Fibroblast of skin of right quadriceps (primary cell): ENCODE measurements around the gene CDC37.
A peak's percentile ranks its signal among the peaks of the same experiment; 100 is the strongest.
"Not testable (repeated sequence)": the region's sequence is repeated elsewhere in the genome, so short reads cannot be mapped to it uniquely, and the experiment has no call there.

ENCODE experiments used
- DNase-seq: peaks from one replicate; pipeline ENCODE4 v3.0.0-alpha.2; 2013

CDC37 gene

DNA sequence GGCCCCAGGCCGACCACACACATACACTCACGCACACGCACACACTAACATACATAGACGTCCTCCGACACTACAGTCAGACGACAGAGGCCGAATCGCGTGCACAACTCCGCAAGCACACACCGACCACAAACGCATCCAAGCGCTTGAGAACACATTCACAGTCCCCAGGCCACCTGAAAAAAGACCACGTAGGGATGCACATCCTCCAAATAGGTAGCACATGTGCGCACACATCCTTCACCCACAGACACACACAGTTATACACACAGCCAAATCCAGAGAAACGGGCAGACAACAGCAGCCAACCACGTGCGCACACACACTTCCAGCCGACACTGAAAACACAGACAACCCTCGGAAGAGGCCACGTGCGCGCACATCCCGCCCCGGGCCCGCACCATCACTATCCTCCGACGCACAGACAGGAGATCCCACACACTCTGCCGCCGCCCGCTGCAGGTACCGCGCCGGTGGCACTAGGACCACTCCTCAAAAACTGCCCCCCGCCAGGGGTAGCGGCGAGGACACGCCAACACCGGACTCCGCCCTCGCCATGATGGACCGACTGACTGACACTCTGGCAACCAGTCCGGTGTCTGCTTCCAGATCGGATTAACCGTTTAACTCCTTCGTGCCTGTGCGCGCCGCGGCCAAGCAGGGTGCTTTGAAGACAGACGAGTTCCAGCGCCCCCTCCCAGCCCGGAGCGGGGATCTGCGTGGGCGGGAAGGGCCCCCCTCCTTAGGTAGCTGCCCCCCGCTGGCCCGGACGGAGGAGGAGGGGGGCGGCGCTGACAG lies 16.5 kb upstream of the CDC37 start:
- peak; percentile 79 for DNase-seq

DNA sequence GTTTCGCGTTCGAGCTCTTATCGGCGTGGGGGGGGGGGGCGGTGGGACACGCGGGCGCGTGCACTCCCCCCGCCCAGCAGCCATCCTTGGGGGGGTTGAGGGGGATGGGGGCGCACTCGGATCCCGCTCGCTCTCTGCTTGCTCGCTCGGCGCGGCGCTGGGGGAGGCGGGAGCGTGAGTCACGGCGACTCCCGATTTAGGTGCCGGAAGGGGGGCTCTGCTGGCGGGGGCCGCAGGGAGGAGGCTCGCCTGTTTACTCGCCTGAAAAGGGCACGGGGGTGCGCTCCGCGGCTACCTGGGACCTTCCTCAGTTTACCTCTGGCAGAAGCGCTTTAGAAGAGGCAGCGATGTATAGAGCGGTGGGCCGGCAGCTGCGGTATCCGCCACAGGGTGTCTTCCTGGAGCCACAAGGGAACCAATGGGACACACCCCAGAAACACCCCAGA lies 15.9 kb upstream of the CDC37 start:
- peak; percentile 51 for DNase-seq

DNA sequence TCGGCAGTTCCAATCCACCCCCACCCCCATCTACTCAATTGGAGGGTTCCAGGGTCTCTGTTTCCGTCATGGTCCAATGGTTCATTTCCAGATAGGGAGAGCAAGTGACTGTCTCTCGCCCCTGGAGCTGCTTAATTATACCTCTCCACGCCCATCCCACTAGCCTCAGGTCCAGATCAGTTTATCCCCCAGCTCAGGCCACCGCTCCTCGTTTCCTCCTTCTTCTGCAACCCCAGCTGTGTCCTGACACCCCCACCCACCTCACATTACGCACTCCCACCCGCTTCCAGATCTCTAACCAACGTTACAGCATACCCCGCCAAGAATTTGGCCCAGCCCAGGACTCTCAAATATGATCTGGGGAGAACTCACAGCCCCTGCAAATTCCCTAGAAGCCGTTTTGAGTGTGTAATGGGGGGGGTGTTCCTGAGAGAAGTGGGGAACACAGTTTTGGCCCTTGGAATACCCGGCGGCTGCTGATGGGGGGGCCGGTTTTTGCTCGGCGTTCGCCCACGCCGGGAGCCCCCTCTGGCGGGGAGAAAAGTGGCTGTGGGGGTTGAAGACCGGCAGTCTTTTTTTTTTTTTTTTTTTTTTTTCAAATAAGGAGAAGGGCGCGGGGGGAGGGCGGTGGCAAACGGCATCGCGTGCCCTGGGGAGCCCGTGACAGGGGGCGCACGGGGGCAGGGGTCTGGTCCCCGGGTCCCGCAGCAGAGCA lies 15.3 kb upstream of the CDC37 start:
- DNase-seq, result peak; percentile 39

DNA sequence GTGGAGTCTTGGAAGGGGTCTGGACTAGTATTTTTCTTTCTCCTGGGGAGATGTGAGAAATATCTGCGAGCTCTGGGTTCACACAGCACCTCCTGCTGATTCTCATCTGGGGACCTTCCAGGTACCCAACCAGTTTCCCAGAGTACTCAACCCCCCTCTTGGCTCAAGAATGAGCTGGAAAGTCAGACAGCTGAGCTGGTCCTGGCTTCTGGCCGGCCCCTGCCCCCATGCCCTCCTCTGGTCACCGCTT lies 14.8 kb upstream of the CDC37 start:
- no peak for DNase-seq

DNA sequence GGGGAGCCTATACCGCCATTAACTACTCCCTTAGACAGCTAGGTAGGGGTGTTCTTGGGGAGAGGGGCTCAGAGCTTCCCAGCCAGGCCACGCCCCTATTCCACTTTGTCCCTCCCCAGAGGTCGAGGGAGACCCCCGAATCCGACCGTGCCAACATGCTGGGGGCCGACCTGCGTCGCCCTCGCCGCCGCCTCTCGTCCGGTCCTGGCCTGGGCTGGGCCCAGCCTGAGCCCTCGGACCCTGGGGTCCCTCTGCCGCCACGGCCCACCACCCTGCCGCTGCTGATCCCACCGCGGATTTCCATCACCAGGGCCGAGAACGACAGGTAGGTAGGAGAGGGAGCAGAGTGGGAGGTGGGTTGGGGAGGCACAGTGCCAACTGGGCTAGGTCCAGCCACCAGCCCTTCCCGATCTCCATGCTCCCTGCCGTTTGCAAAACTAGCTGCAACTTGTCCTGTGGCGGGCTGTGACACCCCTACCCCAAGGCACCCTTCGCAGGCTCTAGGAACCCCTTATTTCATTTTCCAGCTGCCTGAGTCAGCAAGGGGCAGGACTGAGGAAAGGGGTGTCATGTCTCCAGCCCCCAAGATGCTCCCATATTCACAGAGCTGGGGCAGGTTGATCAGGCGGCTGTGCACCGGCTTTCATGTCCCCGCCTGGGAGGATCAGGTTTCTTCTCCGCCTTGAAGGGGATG lies 14.3 kb upstream of the CDC37 start:
- no peak for DNase-seq

DNA sequence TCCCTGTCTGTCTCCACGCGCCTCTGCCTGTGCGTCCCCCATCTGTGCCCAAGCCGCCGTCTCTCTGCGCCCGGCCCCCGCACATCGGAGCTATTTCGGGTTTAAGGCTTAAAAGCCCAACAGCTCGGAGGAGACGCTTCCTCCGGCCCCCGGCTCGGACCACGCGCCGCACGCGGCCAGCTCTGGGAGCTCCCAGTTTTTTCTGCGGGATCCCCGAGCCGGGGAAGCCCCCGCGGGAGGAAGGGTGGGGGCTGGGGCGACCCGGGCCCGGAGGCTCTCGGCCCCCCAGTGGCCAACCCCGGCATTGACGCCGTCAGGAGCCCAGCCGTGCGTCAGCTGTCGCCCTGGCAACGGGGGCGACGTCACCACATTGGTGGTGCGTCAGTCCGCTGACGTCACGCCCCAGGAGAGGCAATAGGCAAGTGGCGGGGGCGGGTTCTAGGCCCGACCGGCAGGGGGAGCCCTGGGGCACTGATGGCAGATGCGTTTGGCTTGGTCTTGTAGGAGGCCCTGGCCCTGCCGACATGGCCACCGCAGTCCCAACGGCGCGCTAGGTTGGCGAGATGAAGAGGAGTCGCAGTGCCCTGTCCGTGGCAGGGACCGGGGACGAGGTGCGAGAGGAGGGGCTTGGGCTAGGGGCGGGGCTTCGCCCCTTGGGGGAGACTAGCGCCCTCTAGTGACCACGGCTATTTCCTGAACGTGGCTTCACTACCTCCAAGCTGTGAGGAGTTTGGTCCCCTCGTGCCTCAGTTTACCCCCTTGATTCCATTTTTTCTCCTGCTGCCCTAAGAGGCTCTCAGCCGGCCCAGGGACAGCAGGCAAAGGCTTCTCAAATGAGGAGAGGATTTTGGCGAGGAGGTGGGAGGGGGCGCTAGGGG lies 13.3 kb upstream of the CDC37 start:
- peak; percentile 87 for DNase-seq

DNA sequence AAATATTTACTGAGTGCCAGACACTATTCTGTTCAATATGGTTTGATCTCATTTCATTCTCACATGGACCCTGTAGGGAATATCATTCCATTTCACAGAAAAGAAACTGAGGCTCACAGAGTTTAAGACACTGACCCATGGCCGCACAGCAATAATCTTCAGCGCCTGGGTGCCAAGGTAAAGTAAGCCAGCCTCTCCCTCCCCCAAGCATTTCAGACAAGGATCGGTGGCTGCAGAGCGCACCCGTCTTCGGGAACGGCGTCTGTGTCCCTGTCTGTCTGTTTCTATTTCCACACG lies 12.7 kb upstream of the CDC37 start:
- DNase-seq, result no peak

DNA sequence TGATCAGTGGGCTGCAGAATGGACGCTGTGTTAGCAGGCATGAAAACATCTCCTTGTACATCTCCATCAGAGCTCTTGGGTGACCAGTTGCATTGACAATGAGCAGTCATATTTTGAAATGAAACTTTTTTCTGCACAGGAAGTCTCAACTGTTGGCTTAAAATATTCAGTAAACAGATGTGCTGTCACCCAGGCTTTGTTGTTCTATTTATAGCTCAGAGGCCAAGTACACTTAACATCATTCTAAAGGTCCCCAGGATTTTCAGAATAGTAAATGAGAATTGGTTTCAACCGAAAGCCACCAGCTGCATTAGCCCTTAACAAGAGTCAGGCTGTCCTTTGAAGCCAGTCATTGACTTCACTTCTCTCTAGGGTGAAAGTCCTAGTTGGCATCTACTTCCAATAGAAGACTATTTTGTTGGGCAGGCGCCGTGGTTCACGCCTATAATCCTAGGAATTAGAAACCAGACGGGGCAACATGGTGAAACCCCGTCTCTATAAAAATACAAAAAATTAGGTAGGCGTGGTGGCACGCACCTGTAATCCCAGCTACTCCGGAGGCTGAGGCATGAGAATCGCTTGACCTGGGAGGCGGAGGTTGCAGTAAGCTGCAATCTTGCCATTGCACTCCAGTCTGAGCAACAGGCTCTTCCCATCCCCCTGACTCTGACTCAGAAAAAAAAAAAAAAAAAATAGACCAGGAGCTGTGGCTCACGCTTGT lies 9.1 kb upstream of the CDC37 start:
- DNase-seq, result no peak

DNA sequence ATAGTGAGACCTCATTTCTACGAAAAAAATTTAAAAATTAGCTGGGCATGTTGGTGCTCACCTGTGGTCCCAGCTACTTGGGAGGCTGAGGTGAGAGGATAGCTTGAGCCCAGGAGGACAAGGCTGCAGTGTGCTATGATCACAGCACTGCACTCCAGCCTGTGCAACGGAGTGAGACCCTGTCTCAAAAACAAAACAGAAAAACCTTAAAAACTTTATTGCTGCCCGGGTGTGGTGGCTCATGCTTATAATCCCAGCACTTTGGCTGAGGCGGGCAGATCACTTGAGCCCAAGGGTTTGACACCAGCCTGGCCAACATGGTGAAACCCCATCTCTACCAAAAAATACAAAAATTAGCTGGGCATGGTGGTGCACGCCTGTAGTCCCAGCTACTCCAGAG lies 7.9 kb upstream of the CDC37 start:
- not testable (repeated sequence) for DNase-seq

DNA sequence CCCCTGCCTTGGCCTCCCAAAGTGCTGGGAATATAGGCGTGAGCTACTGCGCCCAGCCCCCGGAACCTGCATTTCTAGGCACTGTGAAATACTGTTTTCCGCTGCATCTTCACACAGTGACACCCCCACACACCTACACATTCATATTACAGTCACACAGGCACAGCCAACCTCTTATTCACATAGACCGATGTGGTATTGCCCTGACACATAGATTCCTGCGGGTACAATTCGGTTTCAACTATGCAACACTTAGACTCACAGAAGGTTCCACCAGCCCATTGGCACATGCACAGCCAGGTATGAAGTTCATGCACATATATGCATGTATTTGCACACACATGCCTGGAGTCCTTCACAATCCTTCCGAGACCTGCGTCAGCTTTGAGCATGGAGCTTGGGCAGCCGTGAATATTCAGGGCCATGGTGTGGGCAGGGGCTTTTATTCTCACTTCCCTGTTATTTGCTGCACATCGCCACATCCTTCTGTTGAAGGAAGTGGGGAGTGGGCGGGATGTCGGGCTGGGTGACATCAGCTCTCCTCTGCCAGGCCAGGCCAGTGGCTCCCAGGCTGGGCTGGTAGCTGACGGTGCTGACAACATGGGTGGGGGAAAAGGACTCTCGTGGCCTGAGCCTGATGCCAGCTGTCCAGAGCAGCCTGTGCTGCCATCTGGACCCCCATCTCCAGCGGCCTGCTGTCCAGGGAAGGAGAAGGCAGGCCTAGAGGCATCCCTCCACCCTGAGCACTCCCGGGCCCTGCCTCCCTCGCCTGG lies 5.4 kb upstream of the CDC37 start:
- DNase-seq, result no peak

DNA sequence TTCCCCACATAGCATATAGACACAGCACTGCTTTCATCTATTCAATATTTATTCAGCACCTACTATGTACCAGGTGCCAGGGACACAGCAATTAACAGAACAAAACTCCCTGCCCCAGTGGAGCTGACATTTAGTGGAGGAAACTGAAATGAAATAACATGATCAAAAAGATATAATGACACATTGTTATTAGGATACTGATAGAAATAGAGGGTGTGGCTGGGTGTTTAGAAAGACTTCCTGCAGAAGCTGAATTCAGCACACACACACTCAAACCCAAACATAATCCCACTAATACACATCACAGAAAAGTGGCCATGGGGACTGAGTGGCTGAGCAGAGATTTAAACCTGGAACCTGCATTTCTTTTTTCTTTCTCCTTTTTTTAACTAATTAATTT lies 3.8 kb upstream of the CDC37 start:
- DNase-seq, result no peak

DNA sequence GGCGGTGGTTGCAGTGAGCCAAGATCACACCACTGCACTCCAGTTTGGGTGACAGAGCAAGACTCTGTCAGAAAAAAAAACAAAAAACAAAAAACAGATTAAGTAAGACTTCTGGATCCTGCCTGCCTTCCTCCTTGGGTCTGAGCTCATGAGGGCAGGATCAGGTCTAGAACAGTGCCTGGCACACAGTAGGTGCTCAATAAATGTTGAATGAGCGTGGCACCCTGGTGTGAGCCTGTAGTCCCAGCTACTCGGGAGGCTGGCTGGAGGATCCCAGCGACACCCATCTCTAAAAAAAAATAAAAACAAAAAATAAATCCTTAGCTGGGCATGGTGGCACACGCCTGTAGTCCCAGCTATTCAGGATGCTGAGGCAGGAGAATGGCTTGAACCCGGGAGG lies 2.8 kb upstream of the CDC37 start:
- DNase-seq, result no peak

DNA sequence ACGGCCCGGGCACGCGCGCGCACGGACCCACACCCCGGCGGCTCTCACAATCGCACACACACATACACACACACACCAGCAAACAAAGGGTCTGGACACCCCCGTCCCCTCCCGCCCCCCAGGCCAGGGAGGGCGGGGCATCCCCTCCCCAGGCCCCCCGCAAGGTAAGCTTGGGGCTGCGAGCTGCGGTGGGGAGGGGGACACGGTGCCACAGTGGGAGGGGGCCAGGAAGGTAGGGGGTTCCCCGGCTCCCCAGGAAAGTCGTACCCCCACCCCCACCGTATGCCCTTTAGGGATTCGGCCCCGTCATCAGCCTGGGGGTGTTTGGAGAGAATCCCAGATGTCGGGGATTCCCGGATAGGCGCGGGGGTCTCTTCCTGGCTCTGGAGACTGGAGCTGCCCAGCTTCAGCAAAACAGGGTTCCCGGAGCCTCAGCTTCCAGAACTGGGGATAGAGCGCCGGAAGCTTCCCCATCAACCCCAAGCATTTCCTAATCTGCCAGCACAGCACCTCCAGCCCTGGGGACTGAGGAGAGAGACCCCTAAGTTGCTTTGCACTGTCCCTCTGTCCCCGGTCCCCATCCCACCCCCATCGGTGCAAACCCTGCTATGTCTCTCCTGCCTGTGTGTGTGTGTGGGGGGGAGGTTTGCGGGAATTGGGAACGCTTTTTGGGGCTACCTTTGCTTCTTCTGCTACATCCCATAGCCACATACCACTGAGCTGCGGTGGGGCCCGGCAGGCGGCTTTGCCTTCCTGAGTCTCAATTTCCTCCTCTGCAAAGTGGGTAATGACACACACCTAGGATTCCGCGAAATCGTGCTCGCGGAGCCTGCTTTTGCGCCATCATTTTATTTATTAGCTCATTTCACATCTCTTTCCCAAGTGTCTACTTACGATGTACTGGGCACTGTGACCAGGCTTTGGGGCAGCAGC lies 1.8 kb upstream of the CDC37 start:
- no peak for DNase-seq

DNA sequence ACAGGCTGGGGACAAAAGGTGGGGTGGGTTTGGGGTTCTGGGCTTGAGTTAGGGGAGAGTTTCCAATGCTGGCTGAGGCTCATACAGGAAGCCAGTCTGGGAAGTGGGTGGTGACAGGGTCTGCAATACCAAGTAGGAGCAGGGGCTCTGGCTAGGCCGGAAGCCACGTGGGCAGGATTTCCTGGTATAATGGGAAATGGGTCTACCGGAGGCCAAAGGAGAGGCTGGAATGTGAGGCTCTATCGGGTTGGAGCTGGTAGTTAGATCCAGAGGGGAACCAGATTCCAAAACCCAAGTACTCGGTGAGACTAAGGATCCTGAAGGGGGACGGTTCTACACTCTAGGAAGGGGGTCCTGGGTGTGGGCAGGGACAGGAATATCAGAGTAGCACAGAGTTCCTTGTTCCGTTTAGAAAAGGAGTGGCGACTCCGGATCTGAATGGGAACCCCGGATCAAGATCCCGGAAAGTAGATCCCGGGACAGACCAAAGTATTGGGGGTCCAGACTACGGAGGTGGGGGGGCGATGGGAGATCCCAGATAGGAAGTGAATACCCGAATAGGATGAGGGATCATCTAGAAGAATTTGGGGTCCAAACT lies 802 bp downstream of the CDC37 start:
- no peak for DNase-seq

DNA sequence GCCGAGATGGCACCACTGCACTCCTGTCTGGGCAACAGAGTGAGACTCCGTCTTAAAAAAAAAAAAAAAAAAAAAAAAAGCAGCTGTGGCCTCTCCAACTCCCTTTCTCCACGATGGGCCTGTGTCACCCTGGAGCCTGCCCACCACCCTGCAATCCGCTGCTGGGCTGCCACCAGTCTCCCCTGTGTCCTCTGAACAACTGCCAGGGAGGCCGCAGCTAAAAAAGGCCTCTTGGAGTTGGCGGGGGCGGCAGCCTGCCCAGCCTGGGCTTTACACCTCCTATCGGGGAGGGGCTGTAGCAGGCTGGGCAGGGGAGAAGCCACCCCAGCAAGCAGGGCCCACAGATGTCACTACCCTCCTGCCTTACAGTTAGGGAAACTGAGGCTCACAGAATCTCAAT lies 3.5 kb downstream of the CDC37 start:
- no peak for DNase-seq

DNA sequence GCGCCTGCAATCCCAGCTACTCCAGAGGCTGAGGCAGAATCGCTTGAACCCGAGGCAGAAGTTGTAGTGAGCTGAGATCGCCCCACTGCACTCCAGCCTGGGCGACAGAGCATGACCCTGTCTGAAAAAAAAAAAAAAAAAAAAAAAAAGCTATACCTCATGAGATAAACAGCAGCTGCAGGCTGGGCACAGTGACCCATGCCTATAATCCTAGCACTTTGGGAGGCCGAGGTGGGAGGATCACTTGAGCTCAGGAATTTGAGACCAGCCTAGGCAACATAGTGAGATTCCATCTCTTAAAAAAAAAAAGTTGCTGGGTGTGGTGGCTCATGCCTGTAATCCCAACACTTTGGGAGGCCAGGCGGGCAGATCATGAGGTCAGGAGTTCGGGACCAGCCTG lies 4.0 kb downstream of the CDC37 start:
- DNase-seq, result not testable (repeated sequence)

DNA sequence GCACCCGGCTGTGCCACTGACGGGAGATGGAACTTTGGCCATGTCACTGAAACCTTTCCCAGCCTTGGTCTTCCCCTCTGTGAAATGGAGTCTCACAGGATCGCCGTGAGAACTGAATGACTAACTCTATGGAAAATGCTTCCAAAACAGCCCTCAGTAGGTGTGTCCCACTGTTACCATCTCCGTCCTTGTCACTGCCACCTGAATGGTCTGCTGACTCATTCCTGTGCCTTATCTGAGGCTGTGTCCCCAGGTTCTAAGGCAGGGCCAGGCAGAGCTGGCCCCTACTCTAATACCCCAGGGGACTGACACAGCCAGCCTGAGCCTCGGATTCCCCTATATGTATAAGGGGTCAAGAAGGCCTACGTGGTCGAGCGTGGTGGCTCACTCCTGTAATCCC lies 4.5 kb downstream of the CDC37 start:
- DNase-seq, result no peak

DNA sequence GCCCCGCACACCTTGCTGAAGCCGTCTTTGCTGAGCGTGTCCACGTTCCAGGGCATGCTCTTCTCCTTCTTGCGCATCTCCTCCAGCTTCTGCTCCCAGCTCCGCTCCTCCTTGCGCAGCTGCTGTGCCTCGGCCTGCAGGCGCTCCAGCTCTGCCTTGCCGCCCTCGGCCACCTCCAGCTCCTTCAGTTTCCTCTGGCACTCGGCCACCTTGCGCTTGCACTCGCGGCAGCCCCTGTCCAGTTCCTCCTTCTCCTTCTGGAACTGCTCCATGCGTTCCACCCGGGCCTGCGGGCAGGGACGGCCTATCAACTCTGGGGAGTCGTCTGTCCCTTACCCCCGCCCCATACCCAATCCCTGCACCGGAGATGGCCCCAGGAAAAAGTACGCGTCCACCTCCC lies 7.4 kb downstream of the CDC37 start:
- DNase-seq, result no peak

DNA sequence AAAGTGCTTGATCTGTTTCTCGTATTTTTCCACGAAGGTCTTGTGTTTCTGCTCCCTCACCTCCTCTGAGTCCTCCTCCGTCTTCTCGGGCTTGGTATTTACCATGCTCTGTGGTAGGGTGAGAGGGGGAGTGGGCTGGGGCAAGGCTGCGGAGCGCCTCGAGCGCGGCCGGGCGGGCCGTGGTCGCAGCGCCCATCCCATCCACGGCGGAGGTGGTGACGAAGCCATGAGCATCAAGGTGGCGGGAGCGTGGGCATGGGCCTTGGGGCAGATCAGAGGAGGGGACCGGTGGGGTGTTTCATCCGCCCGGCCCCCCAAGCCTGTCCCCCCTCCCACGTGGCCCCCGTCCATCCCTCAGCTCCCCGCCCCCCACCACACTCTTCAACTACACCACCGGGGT lies 7.9 kb downstream of the CDC37 start:
- DNase-seq, result no peak

DNA sequence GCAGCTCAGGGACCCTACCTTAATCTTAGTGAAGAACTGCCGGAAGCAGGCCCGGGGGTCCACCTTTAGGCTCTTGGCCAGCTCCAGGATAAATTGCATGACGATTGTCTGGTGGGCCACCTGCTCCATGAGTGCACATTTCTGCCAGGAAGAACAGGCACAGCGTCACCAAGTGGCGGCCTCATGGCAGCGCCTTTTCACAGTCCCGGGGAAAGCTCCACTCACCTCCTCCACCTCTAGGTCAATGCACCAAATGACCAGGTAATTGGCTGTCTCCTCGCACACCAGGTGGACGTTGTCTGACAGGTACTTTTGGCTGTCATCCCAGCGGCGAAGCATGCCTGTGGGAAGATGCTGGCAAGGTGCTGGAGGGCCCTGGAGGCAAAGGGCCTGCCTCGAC lies 8.3 kb downstream of the CDC37 start:
- no peak for DNase-seq
